ENCODE results near the gene NPHP3.
"Not testable (repeated sequence)": the region's sequence is repeated elsewhere in the genome, so short reads cannot be mapped to it uniquely, and the experiment has no call there.

Gene NPHP3

GRCh38 chr3:132652640-132653270 is 69.5 kb downstream of the NPHP3 start:
- FAIRE-seq (no peak), DNase-seq (ENCODE audit: insufficient read length, low spot score) (no peak)

DNA sequence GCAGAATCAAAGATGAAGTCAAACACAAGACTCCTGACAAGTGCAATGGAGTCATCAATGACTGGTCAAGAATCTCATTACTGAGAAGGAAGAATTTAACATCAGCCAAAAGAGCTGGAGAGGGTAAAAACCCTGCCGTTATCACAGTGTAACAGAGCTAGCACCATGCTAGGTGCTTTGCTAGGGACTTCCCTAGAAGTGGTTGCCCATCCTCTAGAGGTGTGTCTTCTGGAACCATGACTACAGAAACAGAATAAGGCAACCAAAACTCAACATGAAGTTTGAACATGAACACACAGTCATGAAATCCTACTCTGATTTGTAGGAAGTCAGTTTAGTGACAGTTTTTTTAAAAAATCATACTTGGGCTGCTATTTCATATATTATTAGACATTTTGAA is 72.1 kb downstream of the NPHP3 start:
- DNase-seq (ENCODE audit: insufficient read length, low spot score) (no peak), FAIRE-seq (no peak)

- DNase-seq (ENCODE audit: insufficient read length, low spot score) (no peak), FAIRE-seq (no peak)
These were observed 77.2 kb downstream of the NPHP3 start for GRCh38 chr3:132645058-132645457.

GRCh38 chr3:132643366-132643765 is 78.8 kb downstream of the NPHP3 start:
- no peak for DNase-seq (ENCODE audit: insufficient read length, low spot score)
- FAIRE-seq = no peak

- no peak for FAIRE-seq
- DNase-seq (ENCODE audit: insufficient read length, low spot score) = no peak
These were observed 79.7 kb downstream of the NPHP3 start for GRCh38 chr3:132642539-132642847.

DNA sequence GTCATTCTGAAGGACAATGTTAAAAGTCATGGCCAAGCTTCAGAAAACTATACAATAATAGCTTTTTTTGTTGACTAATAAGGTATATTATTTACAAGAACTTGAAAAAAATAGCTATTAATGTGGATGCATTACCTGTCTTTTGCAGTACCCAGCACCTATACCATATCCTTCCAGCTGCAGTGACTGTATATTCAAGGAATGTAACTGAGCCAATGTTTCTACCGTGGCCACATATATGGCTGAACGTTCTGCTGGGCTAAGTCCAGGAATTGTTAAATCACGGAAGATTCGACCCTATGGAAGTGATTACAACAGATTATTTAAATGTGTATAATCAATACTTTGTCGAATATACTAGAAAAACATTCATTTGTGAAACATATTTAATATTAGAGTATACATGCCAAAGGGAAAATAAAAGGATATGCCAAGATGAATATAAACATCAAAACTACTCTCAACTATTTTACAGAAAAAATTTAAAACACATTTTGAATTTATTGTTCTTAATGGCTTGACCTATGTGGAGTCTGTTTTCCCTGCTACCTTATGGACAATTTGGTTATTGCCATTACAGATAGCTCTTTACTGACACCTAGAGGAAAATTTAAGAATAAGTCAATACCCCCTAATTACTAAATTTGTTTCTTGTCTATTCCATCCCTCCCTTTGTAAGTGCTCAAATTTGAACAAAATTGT is 80.2 kb downstream of the NPHP3 start:
- FAIRE-seq (no peak), DNase-seq (ENCODE audit: insufficient read length, low spot score) (peak; percentile 47)

- DNase-seq (ENCODE audit: insufficient read length, low spot score); FAIRE-seq: not testable (repeated sequence)
These were observed 80.8 kb downstream of the NPHP3 start for GRCh38 chr3:132641427-132641826.

DNA sequence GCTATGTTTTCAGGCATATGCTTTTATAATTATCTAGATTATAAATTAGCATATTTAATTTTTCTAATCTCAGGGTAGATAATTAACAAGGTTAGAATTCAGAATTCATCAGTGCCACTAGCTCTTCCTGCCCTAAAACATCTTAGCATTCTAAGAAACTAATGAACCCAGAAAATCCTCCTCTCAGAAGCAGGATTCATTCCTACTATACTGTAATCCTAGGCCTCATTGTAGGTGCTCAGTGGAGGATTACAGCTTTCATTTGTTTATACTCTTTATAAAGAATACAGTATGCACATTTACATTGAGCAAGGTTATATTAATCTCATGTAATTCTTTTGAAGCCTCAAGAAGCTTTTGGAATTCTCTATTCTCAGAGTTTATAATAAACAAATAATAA is 83.5 kb downstream of the NPHP3 start:
- DNase-seq (ENCODE audit: insufficient read length, low spot score) (no peak), FAIRE-seq (no peak)

GRCh38 chr3:132637590-132637989 is 84.6 kb downstream of the NPHP3 start:
- FAIRE-seq = no peak
- DNase-seq (ENCODE audit: insufficient read length, low spot score) = peak; percentile 17

DNA sequence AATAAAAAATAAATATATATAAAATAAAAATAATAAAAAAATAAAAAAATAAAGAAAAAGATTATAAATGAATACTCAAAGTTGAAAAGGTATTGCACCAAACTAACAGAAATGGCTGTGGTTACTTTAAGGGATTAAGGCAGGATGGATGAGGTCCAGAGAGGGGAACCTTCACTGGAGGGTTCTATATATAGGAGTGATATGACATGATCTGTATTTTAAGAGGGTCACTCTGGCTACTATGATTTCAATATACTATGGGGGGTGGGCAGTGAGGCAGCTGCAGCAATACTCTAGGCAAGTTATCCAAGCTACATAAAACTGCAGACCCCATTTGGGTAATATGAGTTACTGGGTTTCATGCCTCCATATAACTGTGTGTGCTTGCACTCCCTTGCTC is 87.2 kb downstream of the NPHP3 start:
- peak; percentile 44 for FAIRE-seq
- no peak for DNase-seq (ENCODE audit: insufficient read length, low spot score)
